ENCODE results near the gene NOS1AP. TPM values are rescaled to one million over a fixed set of nuclear protein-coding genes. Genes with fewer than 3 reads are reported as not detected.

The NOS1AP gene
- total RNA-seq, 4 donors from 2014 or later, result 8.5 to 34.8 (median 14.1) TPM

DNA sequence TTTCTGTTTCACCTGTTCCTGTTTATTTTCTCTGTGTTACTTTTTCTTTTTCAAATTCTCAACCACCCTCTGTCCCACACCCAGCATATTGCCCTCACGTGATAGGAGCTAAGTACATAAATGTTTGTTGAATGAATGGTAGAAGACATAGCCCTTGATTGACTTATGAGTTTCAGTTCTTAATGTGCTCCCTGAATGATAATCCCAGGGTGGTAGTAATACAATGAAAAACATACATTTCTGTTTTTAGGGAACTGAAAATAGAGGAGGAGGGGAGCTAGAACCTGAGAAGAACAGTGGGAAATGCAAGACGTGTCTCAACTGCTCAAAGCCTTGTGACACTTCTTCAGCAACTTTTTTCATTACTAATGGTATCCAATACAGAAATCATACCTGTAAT, 160.1 kb downstream of the NOS1AP start:
- Histone ChIP-seq H3K27ac (no peak overlapping the region), H3K36me3 (no peaks in the 10 kb centered on the region), H3K4me1 (peaks cover 0 to 19% (median 11%) of the 10 kb centered on the region in 4 donors), H3K9me3 (no peaks in the 10 kb centered on the region), H3K4me3 (no peak overlapping the region), H3K27me3 (no peaks in the 10 kb centered on the region)
- no peak for DNase-seq
- TF ChIP-seq POLR2A (IDR thresholded peaks at IDR 0.05) (no peak), POLR2AphosphoS5 (IDR thresholded peaks at IDR 0.05) (no peak), EP300 (IDR thresholded peaks at IDR 0.05; ENCODE audit: low read depth) (no peak)
- TF ChIP-seq, protein P1, sequence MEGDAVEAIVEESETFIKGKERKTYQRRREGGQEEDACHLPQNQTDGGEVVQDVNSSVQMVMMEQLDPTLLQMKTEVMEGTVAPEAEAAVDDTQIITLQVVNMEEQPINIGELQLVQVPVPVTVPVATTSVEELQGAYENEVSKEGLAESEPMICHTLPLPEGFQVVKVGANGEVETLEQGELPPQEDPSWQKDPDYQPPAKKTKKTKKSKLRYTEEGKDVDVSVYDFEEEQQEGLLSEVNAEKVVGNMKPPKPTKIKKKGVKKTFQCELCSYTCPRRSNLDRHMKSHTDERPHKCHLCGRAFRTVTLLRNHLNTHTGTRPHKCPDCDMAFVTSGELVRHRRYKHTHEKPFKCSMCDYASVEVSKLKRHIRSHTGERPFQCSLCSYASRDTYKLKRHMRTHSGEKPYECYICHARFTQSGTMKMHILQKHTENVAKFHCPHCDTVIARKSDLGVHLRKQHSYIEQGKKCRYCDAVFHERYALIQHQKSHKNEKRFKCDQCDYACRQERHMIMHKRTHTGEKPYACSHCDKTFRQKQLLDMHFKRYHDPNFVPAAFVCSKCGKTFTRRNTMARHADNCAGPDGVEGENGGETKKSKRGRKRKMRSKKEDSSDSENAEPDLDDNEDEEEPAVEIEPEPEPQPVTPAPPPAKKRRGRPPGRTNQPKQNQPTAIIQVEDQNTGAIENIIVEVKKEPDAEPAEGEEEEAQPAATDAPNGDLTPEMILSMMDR (IDR thresholded peaks at IDR 0.05), result no peak
- in situ Hi-C loops (cut with MboI; ENCODE audit: low pct_ligation_motif_present in 1 of 4, low pct_unique_long_range_greater_than_20kb in 1 of 4, low sequenced_read_pairs in 3 of 4) (no loop called here), intact Hi-C loops (cut with DNase I; ENCODE audit: low total_unique reads) (no loop called here)
- 47 to 58% methylated on average over 2 of the region's 2 CpGs for WGBS, 2 donors (ENCODE audit: low coverage in 1 of 2)

DNA sequence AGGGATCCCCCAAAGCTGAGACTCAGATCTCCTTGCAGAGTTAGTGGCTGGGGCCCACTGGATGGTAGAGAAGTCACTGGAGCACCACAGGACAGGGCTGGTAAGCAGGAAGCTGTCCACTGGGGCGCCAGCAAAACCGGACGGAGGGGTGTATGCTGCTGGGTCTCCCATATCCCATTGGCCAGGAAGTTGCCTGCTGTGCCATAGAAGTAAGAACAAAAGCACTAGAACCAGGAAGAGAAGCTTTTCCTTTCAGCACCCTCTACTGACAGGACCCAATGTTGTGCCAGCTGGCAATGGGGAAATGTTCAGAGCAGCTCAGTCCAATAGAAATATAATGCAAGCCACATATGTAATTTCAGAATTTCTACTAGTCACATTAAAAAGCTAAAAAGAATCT, 160.6 kb downstream of the NOS1AP start:
- peak; percentile 22 for DNase-seq
- Histone ChIP-seq H3K9me3 (no peaks in the 10 kb centered on the region), H3K27ac (no peak overlapping the region), H3K4me3 (no peak overlapping the region), H3K4me1 (peaks cover 0 to 19% (median 11%) of the 10 kb centered on the region in 4 donors), H3K27me3 (no peaks in the 10 kb centered on the region), H3K36me3 (no peaks in the 10 kb centered on the region)
- TF ChIP-seq EP300 (IDR thresholded peaks at IDR 0.05; ENCODE audit: low read depth), result no peak
- TF ChIP-seq, protein P1 (IDR thresholded peaks at IDR 0.05), result peak in 2 of 5 experiments; percentile 13
- in situ Hi-C loops (cut with MboI; ENCODE audit: low pct_ligation_motif_present in 1 of 4, low pct_unique_long_range_greater_than_20kb in 1 of 4, low sequenced_read_pairs in 3 of 4), result no loop called here
- intact Hi-C loops (cut with DNase I; ENCODE audit: low total_unique reads), result no loop called here
- WGBS, 2 donors (ENCODE audit: low coverage in 1 of 2), result 67 to 81% methylated on average over 3 of the region's 3 CpGs

DNA sequence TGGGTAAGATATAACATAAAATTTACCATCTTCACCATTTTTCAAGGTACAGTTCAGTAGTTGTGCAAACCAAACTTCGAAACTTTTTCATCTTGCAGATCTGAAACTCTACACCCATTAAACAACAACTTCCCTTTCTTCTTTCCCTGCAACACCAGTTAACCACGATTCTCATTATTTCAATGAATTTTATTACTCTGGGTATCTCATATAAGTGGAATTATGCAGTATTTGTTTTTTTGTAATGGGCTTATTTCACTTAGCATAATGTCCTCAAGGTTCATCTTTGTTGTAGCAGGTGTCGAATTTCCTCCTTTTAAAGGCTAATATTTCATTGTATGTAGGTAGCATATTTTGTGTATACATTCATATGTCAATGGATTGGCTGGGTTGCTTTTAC, 161.0 kb downstream of the NOS1AP start:
- Histone ChIP-seq H3K9me3 (no peaks in the 10 kb centered on the region), H3K36me3 (no peaks in the 10 kb centered on the region), H3K27me3 (no peaks in the 10 kb centered on the region), H3K27ac (no peak overlapping the region), H3K4me3 (no peak overlapping the region), H3K4me1 (peaks cover 0 to 19% (median 11%) of the 10 kb centered on the region in 4 donors)
- WGBS, 2 donors (ENCODE audit: low coverage in 1 of 2), result 64% methylated on average over 3 of the region's 3 CpGs
- no peak for DNase-seq
- in situ Hi-C loops (cut with MboI; ENCODE audit: low pct_ligation_motif_present in 1 of 4, low pct_unique_long_range_greater_than_20kb in 1 of 4, low sequenced_read_pairs in 3 of 4), result no loop called here
- no peak for TF ChIP-seq POLR2A (IDR thresholded peaks at IDR 0.05)
- TF ChIP-seq POLR2AphosphoS5 (IDR thresholded peaks at IDR 0.05), result no peak
- TF ChIP-seq, protein P1 (IDR thresholded peaks at IDR 0.05), result no peak
- no peak for TF ChIP-seq EP300 (IDR thresholded peaks at IDR 0.05; ENCODE audit: low read depth)
- intact Hi-C loops (cut with DNase I; ENCODE audit: low total_unique reads), result no loop called here

DNA sequence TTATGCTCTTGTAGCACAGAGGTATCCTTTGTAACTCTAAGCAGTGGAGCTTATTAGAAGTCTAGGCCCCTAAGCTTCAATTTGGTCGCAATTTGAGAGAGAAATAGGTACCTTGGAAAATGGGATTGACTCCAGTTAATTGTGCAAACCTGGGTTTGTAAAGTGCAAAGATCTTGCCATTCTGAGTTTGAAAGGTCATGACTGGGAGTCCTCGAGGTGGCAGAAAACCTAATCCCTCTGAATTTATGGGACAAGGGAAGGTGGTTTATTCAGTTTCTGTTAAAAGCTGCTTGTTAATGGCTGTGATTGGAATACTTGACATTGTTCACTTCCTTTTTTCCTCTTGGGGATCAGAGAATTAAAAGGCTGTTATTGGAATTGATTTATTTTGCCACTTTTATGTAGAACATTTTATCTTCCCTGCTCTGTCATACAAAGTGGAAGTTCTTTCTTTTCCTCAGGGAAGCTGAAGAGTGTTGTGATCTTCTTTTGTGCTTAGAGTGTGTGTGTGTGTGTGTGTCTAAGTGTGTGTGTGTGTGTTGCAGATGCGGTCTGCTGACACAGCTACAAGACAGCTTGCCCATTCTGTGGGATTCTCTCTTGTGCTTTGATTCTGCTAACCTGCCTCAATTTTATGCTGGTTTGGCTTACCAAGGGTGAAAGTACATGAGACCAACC, 162.7 kb downstream of the NOS1AP start:
- peaks cover 0 to 19% (median 11%) of the 10 kb centered on the region in 4 donors for H3K4me1 ChIP-seq
- DNase-seq, result no peak
- no peaks in the 10 kb centered on the region for H3K9me3 ChIP-seq
- in situ Hi-C loops (cut with MboI; ENCODE audit: low pct_ligation_motif_present in 1 of 4, low pct_unique_long_range_greater_than_20kb in 1 of 4, low sequenced_read_pairs in 3 of 4), result no loop called here
- 81 to 82% methylated on average over 2 to 3 of the region's 3 CpGs for WGBS, 2 donors (ENCODE audit: low coverage in 1 of 2)
- TF ChIP-seq POLR2A (IDR thresholded peaks at IDR 0.05) (no peak), EP300 (IDR thresholded peaks at IDR 0.05; ENCODE audit: low read depth) (no peak), POLR2AphosphoS5 (IDR thresholded peaks at IDR 0.05) (no peak)
- TF ChIP-seq, protein P1 (IDR thresholded peaks at IDR 0.05), result no peak
- H3K36me3 ChIP-seq, result no peaks in the 10 kb centered on the region
- no peak overlapping the region for H3K27ac ChIP-seq
- intact Hi-C loops (cut with DNase I; ENCODE audit: low total_unique reads), result no loop called here
- no peak overlapping the region for H3K4me3 ChIP-seq
- H3K27me3 ChIP-seq, result no peaks in the 10 kb centered on the region

All from transverse colon (tissue), 4 donors.